ENCODE data around the gene SLC35F3. TPM values are rescaled to one million over a fixed set of nuclear protein-coding genes. Genes with fewer than 3 reads are reported as not detected.

SLC35F3 gene
- polyA plus RNA-seq, 1 donor, result 0.55 TPM

- no peak for DNase-seq
- no CpG with 5 or more reads among the region's 3 CpGs for WGBS (ENCODE audit: insufficient coverage, low lambda C conversion rate)
- H3K27me3 ChIP-seq (ENCODE audit: control insufficient read depth, insufficient read depth, low read length), result no peaks in the 10 kb centered on the region
- no peak overlapping the region for H3K4me3 ChIP-seq (ENCODE audit: low read length)
- H3K27ac ChIP-seq (ENCODE audit: low read length), result no peak overlapping the region
- no peaks in the 10 kb centered on the region for H3K36me3 ChIP-seq (ENCODE audit: control insufficient read depth, insufficient read depth, low read length)
- peaks cover 8% of the 10 kb centered on the region for H3K4me1 ChIP-seq (ENCODE audit: control insufficient read depth, insufficient read depth, low read length)
- H3K9me3 ChIP-seq (ENCODE audit: control insufficient read depth, low read depth, low read length), result peaks cover 3% of the 10 kb centered on the region
These were observed 58.4 kb downstream of the SLC35F3 start for GRCh38 chr1:233962878-233963277.

DNA sequence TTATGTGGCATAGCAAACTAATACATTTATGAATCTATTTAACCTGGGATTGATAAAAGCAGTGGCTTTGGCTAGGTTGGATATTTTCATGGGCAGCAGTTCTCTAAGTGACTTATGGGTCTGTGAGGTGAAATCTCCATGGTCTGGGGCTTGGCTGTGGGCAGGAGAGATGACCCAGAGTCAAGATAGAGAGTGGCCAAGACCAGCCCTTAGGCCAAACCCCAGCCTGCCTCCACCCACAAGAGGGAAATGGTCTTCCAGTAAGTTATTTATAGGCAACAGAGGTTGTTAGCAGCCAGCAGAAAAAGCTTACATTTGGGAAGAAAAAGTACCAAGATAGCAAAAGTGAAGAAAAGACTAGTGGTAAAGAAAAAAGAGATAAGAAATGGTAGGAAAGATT, 61.4 kb downstream of the SLC35F3 start:
- Histone ChIP-seq H3K27me3 (ENCODE audit: control insufficient read depth, insufficient read depth, low read length) (no peaks in the 10 kb centered on the region), H3K4me3 (ENCODE audit: low read length) (no peak overlapping the region), H3K9me3 (ENCODE audit: control insufficient read depth, low read depth, low read length) (no peaks in the 10 kb centered on the region), H3K27ac (ENCODE audit: low read length) (no peak overlapping the region), H3K4me1 (ENCODE audit: control insufficient read depth, insufficient read depth, low read length) (no peaks in the 10 kb centered on the region), H3K36me3 (ENCODE audit: control insufficient read depth, insufficient read depth, low read length) (no peaks in the 10 kb centered on the region)
- DNase-seq, result no peak

- H3K4me1 ChIP-seq (ENCODE audit: control insufficient read depth, insufficient read depth, low read length), result no peaks in the 10 kb centered on the region
- no peak for DNase-seq
- WGBS (ENCODE audit: insufficient coverage, low lambda C conversion rate), result no CpG with 5 or more reads among the region's 7 CpGs
- H3K36me3 ChIP-seq (ENCODE audit: control insufficient read depth, insufficient read depth, low read length), result no peaks in the 10 kb centered on the region
- H3K9me3 ChIP-seq (ENCODE audit: control insufficient read depth, low read depth, low read length), result no peaks in the 10 kb centered on the region
- H3K4me3 ChIP-seq (ENCODE audit: low read length), result no peak overlapping the region
- H3K27ac ChIP-seq (ENCODE audit: low read length), result no peak overlapping the region
- H3K27me3 ChIP-seq (ENCODE audit: control insufficient read depth, insufficient read depth, low read length), result no peaks in the 10 kb centered on the region
These were observed 67.3 kb downstream of the SLC35F3 start for GRCh38 chr1:233971753-233972152.

- H3K36me3 ChIP-seq (ENCODE audit: control insufficient read depth, insufficient read depth, low read length), result no peaks in the 10 kb centered on the region
- H3K27ac ChIP-seq (ENCODE audit: low read length), result no peak overlapping the region
- no peaks in the 10 kb centered on the region for H3K4me1 ChIP-seq (ENCODE audit: control insufficient read depth, insufficient read depth, low read length)
- no peak overlapping the region for H3K4me3 ChIP-seq (ENCODE audit: low read length)
- no peak for DNase-seq
- H3K27me3 ChIP-seq (ENCODE audit: control insufficient read depth, insufficient read depth, low read length), result no peaks in the 10 kb centered on the region
- H3K9me3 ChIP-seq (ENCODE audit: control insufficient read depth, low read depth, low read length), result no peaks in the 10 kb centered on the region
- WGBS (ENCODE audit: insufficient coverage, low lambda C conversion rate), result no CpG with 5 or more reads among the region's 4 CpGs
These were observed 68.1 kb downstream of the SLC35F3 start for GRCh38 chr1:233972563-233972950.

DNA sequence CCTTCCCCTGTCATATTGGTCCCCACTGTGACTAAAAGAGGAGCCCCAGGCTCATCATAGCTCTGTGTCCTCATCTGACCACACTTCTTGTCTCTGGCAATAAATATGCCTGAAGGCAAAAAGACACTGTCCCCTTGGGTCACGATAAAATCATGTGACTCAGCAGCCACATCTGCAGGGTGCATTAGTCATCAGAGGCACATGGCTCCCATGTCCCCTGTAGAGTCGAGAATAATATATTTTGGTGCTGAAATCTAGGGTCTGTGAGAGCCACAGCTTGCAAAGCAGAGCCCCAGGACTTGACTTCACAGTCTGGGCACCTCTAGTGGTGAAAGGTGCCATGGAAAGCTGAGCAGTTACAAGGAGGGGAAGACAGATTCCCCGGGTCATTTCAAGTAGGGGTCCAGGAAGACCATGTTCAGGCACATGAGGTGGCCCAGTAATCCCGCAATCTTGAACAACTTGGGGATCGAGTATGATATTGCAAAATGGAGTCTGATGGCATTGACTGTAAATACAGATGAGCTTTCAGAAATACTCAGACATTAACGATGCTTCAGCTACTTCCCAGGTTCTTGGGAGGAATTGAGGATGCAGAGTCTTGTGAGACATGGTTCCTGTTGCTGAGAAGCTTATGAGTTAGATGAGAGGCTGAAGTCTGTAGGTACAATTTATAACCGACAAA, 68.6 kb downstream of the SLC35F3 start:
- H3K4me3 ChIP-seq (ENCODE audit: low read length), result no peak overlapping the region
- no peak for DNase-seq
- no peaks in the 10 kb centered on the region for H3K4me1 ChIP-seq (ENCODE audit: control insufficient read depth, insufficient read depth, low read length)
- no CpG with 5 or more reads among the region's 7 CpGs for WGBS (ENCODE audit: insufficient coverage, low lambda C conversion rate)
- H3K9me3 ChIP-seq (ENCODE audit: control insufficient read depth, low read depth, low read length), result no peaks in the 10 kb centered on the region
- no peak overlapping the region for H3K27ac ChIP-seq (ENCODE audit: low read length)
- H3K36me3 ChIP-seq (ENCODE audit: control insufficient read depth, insufficient read depth, low read length), result no peaks in the 10 kb centered on the region
- H3K27me3 ChIP-seq (ENCODE audit: control insufficient read depth, insufficient read depth, low read length), result no peaks in the 10 kb centered on the region

DNA sequence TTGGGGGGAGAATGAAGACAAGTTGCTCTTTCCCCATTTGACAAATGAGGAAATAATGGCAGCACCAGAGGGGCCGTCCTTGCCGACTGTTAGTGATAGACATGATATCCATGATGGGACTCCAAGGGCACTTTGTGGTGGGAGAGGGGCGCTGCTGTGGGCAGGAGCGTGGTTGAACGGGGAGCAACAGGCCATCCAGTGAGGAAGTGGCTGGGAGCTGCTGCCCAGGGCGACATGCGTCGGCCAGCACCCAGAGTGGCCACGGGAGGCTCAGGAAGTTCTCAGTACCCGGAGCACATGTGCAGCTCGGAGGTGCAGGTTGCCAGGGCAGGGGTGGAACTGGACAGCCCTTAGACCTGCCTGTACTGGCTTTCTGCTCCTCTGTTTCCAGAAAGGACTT, 71.0 kb downstream of the SLC35F3 start:
- no peak for DNase-seq
- WGBS (ENCODE audit: insufficient coverage, low lambda C conversion rate), result no CpG with 5 or more reads among the region's 11 CpGs

DNA sequence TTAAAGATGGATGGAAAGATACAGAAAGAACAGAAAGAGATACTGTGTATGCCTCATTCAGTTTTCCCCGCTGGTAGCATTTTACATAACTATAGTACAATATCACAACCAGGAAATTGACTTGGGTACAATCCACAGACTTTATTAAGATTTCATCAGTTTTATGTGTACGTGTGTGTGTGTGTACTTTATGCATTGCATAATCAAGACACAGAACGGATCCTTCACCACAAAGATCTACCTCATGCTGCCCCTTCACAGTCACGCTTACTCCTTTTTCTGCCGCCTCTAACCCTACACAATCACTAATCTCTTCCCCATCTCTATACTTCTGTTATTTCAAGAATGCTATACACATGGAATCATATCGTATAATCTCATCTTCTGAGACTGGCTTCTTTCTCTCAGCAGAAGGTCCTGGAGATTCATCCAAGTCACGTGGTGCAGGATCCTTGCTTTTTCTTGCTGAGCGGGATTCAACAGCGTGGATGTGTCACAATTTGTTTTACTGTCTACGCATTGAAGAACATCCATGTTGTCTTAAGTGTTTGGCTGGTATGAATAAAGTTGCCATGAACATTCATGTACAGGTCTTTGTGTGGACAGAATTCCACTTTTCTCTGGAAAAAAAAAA, 76.7 kb downstream of the SLC35F3 start:
- no peak for DNase-seq
- Histone ChIP-seq H3K4me1 (ENCODE audit: control insufficient read depth, insufficient read depth, low read length) (no peaks in the 10 kb centered on the region), H3K27ac (ENCODE audit: low read length) (no peak overlapping the region), H3K4me3 (ENCODE audit: low read length) (no peak overlapping the region), H3K9me3 (ENCODE audit: control insufficient read depth, low read depth, low read length) (no peaks in the 10 kb centered on the region), H3K36me3 (ENCODE audit: control insufficient read depth, insufficient read depth, low read length) (no peaks in the 10 kb centered on the region), H3K27me3 (ENCODE audit: control insufficient read depth, insufficient read depth, low read length) (no peaks in the 10 kb centered on the region)
- 88% methylated on average over 6 of the region's 10 CpGs for WGBS (ENCODE audit: insufficient coverage, low lambda C conversion rate)

More for the DNA sequence above, 71.0 kb downstream of the SLC35F3 start:
- Histone ChIP-seq H3K27ac (ENCODE audit: low read length) (no peak overlapping the region), H3K27me3 (ENCODE audit: control insufficient read depth, insufficient read depth, low read length) (no peaks in the 10 kb centered on the region), H3K36me3 (ENCODE audit: control insufficient read depth, insufficient read depth, low read length) (no peaks in the 10 kb centered on the region), H3K4me1 (ENCODE audit: control insufficient read depth, insufficient read depth, low read length) (no peaks in the 10 kb centered on the region), H3K4me3 (ENCODE audit: low read length) (no peak overlapping the region), H3K9me3 (ENCODE audit: control insufficient read depth, low read depth, low read length) (no peaks in the 10 kb centered on the region)

DNA sequence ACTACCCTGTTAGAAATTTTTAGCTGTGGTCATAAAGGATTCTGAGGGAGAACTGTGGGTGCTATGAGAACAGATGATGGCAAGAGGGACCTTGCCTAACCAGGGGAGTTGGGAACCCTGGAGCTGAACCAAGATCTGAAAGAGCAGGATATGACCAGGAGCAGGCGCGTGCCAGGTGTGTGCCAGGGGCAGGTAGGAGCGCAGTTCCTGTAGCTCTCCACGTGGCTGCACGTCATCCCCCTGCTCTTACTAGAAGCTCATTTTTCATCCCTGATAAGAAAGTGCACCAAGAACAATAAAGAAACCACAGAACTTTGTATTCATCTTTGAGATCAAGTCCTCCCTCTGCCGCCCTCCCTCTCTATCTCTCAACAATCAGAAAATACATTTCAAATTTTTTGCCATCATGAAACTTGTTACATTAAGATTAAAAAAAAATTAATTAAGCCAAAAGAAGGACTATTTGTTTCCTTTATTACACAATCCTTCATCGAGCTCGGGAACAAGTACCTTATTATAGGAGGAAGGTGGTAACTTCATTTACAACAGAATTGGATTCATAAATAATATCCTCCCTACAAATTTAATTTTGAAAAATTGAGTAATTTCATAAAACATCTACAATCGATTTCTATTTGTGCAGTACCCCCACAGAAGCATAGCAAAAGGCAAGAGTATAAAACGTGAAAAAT, 78.5 kb downstream of the SLC35F3 start:
- DNase-seq, result no peak
- H3K4me1 ChIP-seq (ENCODE audit: control insufficient read depth, insufficient read depth, low read length), result no peaks in the 10 kb centered on the region
- H3K27ac ChIP-seq (ENCODE audit: low read length), result no peak overlapping the region
- no peaks in the 10 kb centered on the region for H3K9me3 ChIP-seq (ENCODE audit: control insufficient read depth, low read depth, low read length)
- no peaks in the 10 kb centered on the region for H3K27me3 ChIP-seq (ENCODE audit: control insufficient read depth, insufficient read depth, low read length)
- WGBS (ENCODE audit: insufficient coverage, low lambda C conversion rate), result 91% methylated on average over 2 of the region's 10 CpGs
- H3K4me3 ChIP-seq (ENCODE audit: low read length), result no peak overlapping the region
- no peaks in the 10 kb centered on the region for H3K36me3 ChIP-seq (ENCODE audit: control insufficient read depth, insufficient read depth, low read length)

DNA sequence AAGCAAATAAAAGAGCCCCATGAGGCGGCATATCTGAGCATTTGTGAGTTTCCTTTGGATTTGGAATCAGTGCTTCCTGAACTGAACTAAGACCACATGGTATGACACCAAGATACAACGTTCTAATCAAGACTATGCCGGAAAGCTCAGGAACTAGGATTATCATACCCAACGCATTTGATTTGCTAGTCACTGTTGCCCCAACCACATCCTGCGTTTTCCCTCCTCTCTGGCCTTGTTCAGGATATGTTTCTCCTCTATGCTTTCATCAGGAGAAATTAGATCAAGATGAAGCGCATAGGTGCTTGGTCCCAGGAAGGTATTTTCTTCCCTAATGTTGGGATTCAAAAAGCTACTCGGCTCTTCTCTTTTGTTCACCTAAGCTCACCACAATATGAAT, 79.3 kb downstream of the SLC35F3 start:
- H3K36me3 ChIP-seq (ENCODE audit: control insufficient read depth, insufficient read depth, low read length), result no peaks in the 10 kb centered on the region
- H3K27ac ChIP-seq (ENCODE audit: low read length), result no peak overlapping the region
- H3K9me3 ChIP-seq (ENCODE audit: control insufficient read depth, low read depth, low read length), result no peaks in the 10 kb centered on the region
- WGBS (ENCODE audit: insufficient coverage, low lambda C conversion rate), result 93% methylated on average over 4 of the region's 7 CpGs
- no peak overlapping the region for H3K4me3 ChIP-seq (ENCODE audit: low read length)
- H3K4me1 ChIP-seq (ENCODE audit: control insufficient read depth, insufficient read depth, low read length), result no peaks in the 10 kb centered on the region
- no peaks in the 10 kb centered on the region for H3K27me3 ChIP-seq (ENCODE audit: control insufficient read depth, insufficient read depth, low read length)
- DNase-seq, result no peak

DNA sequence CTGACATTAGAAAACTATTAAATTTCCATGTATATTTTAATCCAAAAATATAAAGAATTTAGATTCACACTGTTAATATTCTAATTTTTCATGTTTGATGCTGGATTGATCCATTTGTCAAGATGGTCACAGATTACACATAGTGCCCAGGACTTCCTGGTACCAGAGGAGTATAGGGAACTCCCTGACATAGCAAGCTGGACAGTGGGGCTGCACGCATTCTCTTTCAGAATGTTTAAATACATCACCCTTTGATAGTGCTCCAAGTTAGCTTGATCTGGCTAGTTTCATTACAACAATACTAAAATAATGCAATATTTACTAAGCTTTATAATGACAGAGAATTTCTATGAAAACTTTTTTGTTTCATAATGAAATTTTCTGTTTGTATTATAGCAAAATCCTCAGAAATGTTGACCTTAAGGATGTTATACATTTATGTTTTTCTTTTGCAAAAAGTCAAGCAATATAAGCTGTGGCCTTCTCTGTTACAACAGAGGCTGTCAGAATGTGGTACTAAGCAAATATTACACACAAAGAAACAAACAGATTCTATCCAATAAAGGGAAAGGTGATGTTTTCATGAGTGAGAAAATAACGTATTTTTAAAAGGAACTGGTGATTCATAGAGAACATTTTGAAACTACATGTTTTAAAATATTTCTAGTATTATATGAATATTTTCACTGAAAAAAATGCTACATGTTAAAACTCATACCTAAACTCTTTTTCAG, 84.7 kb downstream of the SLC35F3 start:
- no peak overlapping the region for H3K4me3 ChIP-seq (ENCODE audit: low read length)
- H3K27ac ChIP-seq (ENCODE audit: low read length), result no peak overlapping the region
- H3K36me3 ChIP-seq (ENCODE audit: control insufficient read depth, insufficient read depth, low read length), result no peaks in the 10 kb centered on the region
- H3K9me3 ChIP-seq (ENCODE audit: control insufficient read depth, low read depth, low read length), result no peaks in the 10 kb centered on the region
- DNase-seq, result no peak
- no peaks in the 10 kb centered on the region for H3K4me1 ChIP-seq (ENCODE audit: control insufficient read depth, insufficient read depth, low read length)
- 29% methylated on average over 1 of the region's 2 CpGs for WGBS (ENCODE audit: insufficient coverage, low lambda C conversion rate)
- H3K27me3 ChIP-seq (ENCODE audit: control insufficient read depth, insufficient read depth, low read length), result no peaks in the 10 kb centered on the region

All from large intestine (tissue), 3 donors.